ENCODE data around the gene CDC14B.
A peak's percentile ranks its signal among the peaks of the same experiment; 100 is the strongest.
"Not testable (repeated sequence)": the region's sequence is repeated elsewhere in the genome, so short reads cannot be mapped to it uniquely, and the experiment has no call there.

Gene CDC14B

GRCh38 chr9:96619491-96620180 is at the start of gene CDC14B:
TSS of gene CDC14B (minus strand) at chr9:96619843. CDS start at chr9:96619378, 465 bp downstream.
- peak; percentile 77 to 83 for DNase-seq

GRCh38 chr9:96668868-96669534 is 49.4 kb upstream of the CDC14B start:
- DNase-seq, result no peak

GRCh38 chr9:96667363-96667728 is 47.7 kb upstream of the CDC14B start:
- no peak for DNase-seq

GRCh38 chr9:96666653-96667362 is 47.2 kb upstream of the CDC14B start:
- peak in 1 of 2 experiments; percentile 7 for DNase-seq

GRCh38 chr9:96665789-96666188 is 46.1 kb upstream of the CDC14B start:
- DNase-seq, result no peak

- DNase-seq, result no peak
Observed at GRCh38 chr9:96663506-96664120, 44.0 kb upstream of the CDC14B start.

GRCh38 chr9:96661711-96662110 is 42.1 kb upstream of the CDC14B start:
- DNase-seq, result no peak

GRCh38 chr9:96660692-96661248 is 41.1 kb upstream of the CDC14B start:
- DNase-seq, result no peak

- DNase-seq, result peak; percentile 88
Observed at GRCh38 chr9:96655198-96655851, 35.7 kb upstream of the CDC14B start, which contains the start of gene PRXL2C. TSS of gene PRXL2C (minus strand) at chr9:96655317. CDS start at chr9:96655281, 36 bp downstream.

GRCh38 chr9:96654450-96655197 is 35.0 kb upstream of the CDC14B start:
- peak; percentile 55 to 66 for DNase-seq

GRCh38 chr9:96651626-96652025 is 32.0 kb upstream of the CDC14B start:
- no peak for DNase-seq

GRCh38 chr9:96649620-96650324 is 30.1 kb upstream of the CDC14B start:
- no peak for DNase-seq

GRCh38 chr9:96646081-96646991 is 26.7 kb upstream of the CDC14B start:
- no peak for DNase-seq

- DNase-seq, result no peak
Observed at GRCh38 chr9:96644137-96644536, 24.5 kb upstream of the CDC14B start.

GRCh38 chr9:96641514-96641913 is 21.9 kb upstream of the CDC14B start:
- no peak for DNase-seq

GRCh38 chr9:96638606-96639364 is 19.1 kb upstream of the CDC14B start:
- no peak for DNase-seq

- no peak for DNase-seq
Observed at GRCh38 chr9:96636368-96636767, 16.7 kb upstream of the CDC14B start.

GRCh38 chr9:96633579-96633978 is 13.9 kb upstream of the CDC14B start:
- DNase-seq, result not testable (repeated sequence)

- DNase-seq, result no peak
Observed at GRCh38 chr9:96626912-96627311, 7.3 kb upstream of the CDC14B start.

All from activated CD4-positive, alpha-beta T cell treated with anti-CD3 and anti-CD28 coated beads, Interleukin-2, amount 50 U/mL, for 48 hours (primary cell).